Immature natural killer cell (primary cell): ENCODE data around the gene ATAD1. TPM values are rescaled to one million over a fixed set of nuclear protein-coding genes. Genes with fewer than 3 reads are reported as not detected.
"Not testable (repeated sequence)": the region's sequence is repeated elsewhere in the genome, so short reads cannot be mapped to it uniquely, and the experiment has no call there.

Experiments used
- DNase-seq, 3 donors: peaks; one replicate each; pipeline ENCODE4 v3.0.0; 2022; ENCODE audit warnings: mixed read lengths in 1 of 3
- H3K27ac Mint-ChIP-seq, 6 donors: one replicate each; pipeline ENCODE4 v1.8.0; 2020; ENCODE audit warnings: mixed read lengths in 6 of 6, mild to moderate bottlenecking in 5 of 6, inconsistent platforms in 4 of 6, moderate library complexity in 3 of 6
- H3K27me3 Mint-ChIP-seq, 3 donors: one replicate each; pipeline ENCODE4 v1.8.0; 2020 to 2021; ENCODE audit warnings: low read depth in 3 of 3, mild to moderate bottlenecking in 3 of 3, mixed read lengths in 3 of 3, moderate library complexity in 3 of 3, inconsistent platforms in 1 of 3
- H3K36me3 Mint-ChIP-seq, 3 donors: one replicate each; pipeline ENCODE4 v1.8.0; 2020; ENCODE audit warnings: mixed read lengths in 3 of 3, inconsistent platforms in 2 of 3, mild to moderate bottlenecking in 2 of 3
- H3K4me1 Mint-ChIP-seq, 2 donors: one replicate each; pipeline ENCODE4 v1.8.0; 2020; ENCODE audit warnings: inconsistent platforms in 2 of 2, mild to moderate bottlenecking in 2 of 2, mixed read lengths in 2 of 2, moderate library complexity in 1 of 2
- H3K4me3 Mint-ChIP-seq, 5 donors: one replicate each; pipeline ENCODE4 v1.8.0; 2020; ENCODE audit warnings: mild to moderate bottlenecking in 5 of 5, mixed read lengths in 5 of 5, inconsistent platforms in 3 of 5, moderate library complexity in 3 of 5
- H3K9me3 Mint-ChIP-seq, 6 donors: one replicate each; pipeline ENCODE4 v1.8.0; 2020; ENCODE audit warnings: mild to moderate bottlenecking in 6 of 6, mixed read lengths in 6 of 6, inconsistent platforms in 4 of 6, moderate library complexity in 3 of 6
- polyA plus RNA-seq, 3 donors: library from polyadenylated mRNA; unstranded; fragments of 300-500 nt; fragmentation: Illumina TruSeq; gene quantifications; one replicate each; pipeline ENCODE4 v1.2.3, GENCODE V29; 2021

Gene ATAD1
- polyA plus RNA-seq, 3 donors from 2014 or later = 31.2 to 44.0 (median 42.1) TPM

DNA sequence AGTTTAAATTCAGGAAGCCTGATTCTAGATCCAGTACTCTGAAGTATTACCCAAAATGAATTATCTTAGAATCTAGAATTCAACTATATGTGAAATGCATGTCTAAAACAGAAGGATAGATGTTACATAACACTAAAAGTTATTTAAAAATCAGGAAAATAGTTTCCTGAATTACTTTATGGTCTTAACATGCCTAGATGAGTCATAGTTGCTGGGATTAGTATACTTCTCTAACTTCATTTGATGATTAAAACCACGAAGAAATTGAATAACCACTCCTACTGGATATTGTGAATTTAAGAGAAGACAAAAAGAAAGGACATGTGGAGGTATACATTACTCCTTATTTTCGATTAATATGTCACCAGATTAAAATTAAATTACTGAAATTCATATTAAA lies 65.5 kb downstream of the ATAD1 start:
- Mint-ChIP-seq H3K27me3 (no peaks in the 10 kb centered on the region), H3K4me3 (no peak overlapping the region), H3K9me3 (no peaks in the 10 kb centered on the region), H3K27ac (no peak overlapping the region), H3K36me3 (peaks cover 5 to 35% (median 11%) of the 10 kb centered on the region in 3 donors), H3K4me1 (peaks cover 8 to 16% of the 10 kb centered on the region in 2 donors)
- DNase-seq = no peak

GRCh38 chr10:87751274-87751673 lies 66.8 kb downstream of the ATAD1 start:
- Mint-ChIP-seq H3K27ac (no peak overlapping the region), H3K4me3 (no peak overlapping the region), H3K27me3 (no peaks in the 10 kb centered on the region), H3K36me3 (peaks cover 5 to 32% (median 11%) of the 10 kb centered on the region in 3 donors), H3K4me1 (peaks cover 8 to 16% of the 10 kb centered on the region in 2 donors), H3K9me3 (no peaks in the 10 kb centered on the region)
- no peak for DNase-seq

DNA sequence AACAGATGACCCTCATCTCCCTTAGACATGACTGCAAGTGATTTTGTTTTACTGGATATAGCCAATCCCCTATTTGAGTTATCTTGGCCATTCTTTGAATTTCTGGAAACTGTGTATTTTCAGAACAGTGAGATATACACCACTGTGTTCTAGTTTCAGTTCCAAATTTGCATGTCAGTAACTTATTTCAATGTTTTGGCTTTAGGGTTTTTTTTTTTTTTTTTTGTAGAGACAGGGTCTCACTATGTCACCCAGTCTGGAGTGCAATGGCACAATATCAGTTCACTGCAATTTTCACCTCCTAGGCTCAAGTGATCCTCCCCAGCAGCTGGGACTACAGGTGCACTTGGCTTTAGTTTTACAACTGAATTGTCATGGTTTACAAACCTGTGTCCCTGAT lies 67.2 kb downstream of the ATAD1 start:
- no peak overlapping the region for H3K27ac Mint-ChIP-seq
- H3K4me3 Mint-ChIP-seq = no peak overlapping the region
- H3K36me3 Mint-ChIP-seq = peaks cover 5 to 30% (median 11%) of the 10 kb centered on the region in 3 donors
- no peak for DNase-seq
- no peaks in the 10 kb centered on the region for H3K9me3 Mint-ChIP-seq
- H3K4me1 Mint-ChIP-seq = peaks cover 8 to 16% of the 10 kb centered on the region in 2 donors
- H3K27me3 Mint-ChIP-seq = no peaks in the 10 kb centered on the region

GRCh38 chr10:87750001-87750671 lies 67.9 kb downstream of the ATAD1 start:
- DNase-seq = no peak
- Mint-ChIP-seq H3K9me3 (no peaks in the 10 kb centered on the region), H3K36me3 (peaks cover 5 to 23% (median 11%) of the 10 kb centered on the region in 3 donors), H3K27me3 (no peaks in the 10 kb centered on the region), H3K27ac (peak overlapping the region in 4 of 6 donors; percentile 4 to 56 (median 34)), H3K4me3 (no peak overlapping the region), H3K4me1 (peaks cover 8 to 16% of the 10 kb centered on the region in 2 donors)

GRCh38 chr10:87748244-87748643 lies 69.8 kb downstream of the ATAD1 start:
- not testable (repeated sequence) for H3K27ac Mint-ChIP-seq, H3K9me3 Mint-ChIP-seq, H3K36me3 Mint-ChIP-seq, H3K27me3 Mint-ChIP-seq, DNase-seq, H3K4me3 Mint-ChIP-seq
- peaks cover 8 to 16% of the 10 kb centered on the region in 2 donors for H3K4me1 Mint-ChIP-seq

GRCh38 chr10:87746911-87747310 lies 71.1 kb downstream of the ATAD1 start:
- H3K27ac Mint-ChIP-seq = no peak overlapping the region
- no peak for DNase-seq
- H3K4me1 Mint-ChIP-seq = peaks cover 8 to 16% of the 10 kb centered on the region in 2 donors
- H3K4me3 Mint-ChIP-seq = no peak overlapping the region
- no peaks in the 10 kb centered on the region for H3K9me3 Mint-ChIP-seq
- H3K36me3 Mint-ChIP-seq = no peaks in the 10 kb centered on the region
- peaks cover 0 to under 1% (median 0%) of the 10 kb centered on the region in 3 donors for H3K27me3 Mint-ChIP-seq

DNA sequence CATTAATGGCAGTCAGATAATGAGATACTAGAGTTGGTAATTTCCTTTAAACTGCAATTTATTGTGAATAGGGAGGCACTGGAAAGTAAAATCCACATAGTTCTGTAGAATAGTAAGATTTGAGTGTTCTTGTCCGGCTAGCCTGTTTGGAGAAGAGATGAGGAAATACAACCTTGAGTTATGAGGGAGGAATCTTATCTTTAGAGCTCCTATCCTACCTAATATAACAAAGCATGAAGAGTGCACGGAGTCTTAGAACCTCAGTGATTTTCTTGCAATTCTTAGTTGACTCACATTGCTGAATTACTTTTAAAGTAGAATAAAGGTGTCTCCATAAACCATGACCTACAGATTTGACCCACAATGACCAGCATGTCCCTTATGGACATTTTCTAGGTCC lies 73.4 kb downstream of the ATAD1 start:
- H3K27me3 Mint-ChIP-seq = peaks cover 0 to 2% (median 2%) of the 10 kb centered on the region in 3 donors
- no peak overlapping the region for H3K4me3 Mint-ChIP-seq
- no peaks in the 10 kb centered on the region for H3K36me3 Mint-ChIP-seq
- no peaks in the 10 kb centered on the region for H3K9me3 Mint-ChIP-seq
- no peak overlapping the region for H3K27ac Mint-ChIP-seq
- peaks cover 2 to 4% of the 10 kb centered on the region in 2 donors for H3K4me1 Mint-ChIP-seq
- DNase-seq = no peak

DNA sequence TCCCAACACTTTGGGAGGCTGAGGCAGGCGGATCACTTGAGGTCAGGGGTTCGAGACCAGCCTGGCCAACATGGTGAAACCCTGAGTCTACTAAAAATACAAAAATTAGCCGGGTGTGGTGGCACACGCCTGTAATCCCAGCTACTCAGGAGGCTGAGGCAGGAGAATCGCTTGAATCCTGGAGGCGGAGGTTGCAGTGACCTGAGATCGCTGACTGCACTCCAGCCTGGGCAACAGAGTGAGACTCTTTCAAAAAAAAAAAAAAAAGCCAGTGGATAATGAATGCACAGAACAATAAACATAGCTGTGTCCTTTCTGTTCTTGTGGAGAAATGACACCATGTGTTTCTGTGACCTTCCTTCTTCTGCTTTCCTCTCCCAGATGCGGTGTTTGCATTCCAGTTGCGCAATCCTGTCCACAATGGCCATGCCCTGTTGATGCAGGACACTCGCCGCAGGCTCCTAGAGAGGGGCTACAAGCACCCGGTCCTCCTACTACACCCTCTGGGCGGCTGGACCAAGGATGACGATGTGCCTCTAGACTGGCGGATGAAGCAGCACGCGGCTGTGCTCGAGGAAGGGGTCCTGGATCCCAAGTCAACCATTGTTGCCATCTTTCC lies 74.9 kb downstream of the ATAD1 start:
- not testable (repeated sequence) for H3K36me3 Mint-ChIP-seq, H3K4me1 Mint-ChIP-seq, H3K9me3 Mint-ChIP-seq, H3K27ac Mint-ChIP-seq, H3K27me3 Mint-ChIP-seq, H3K4me3 Mint-ChIP-seq, DNase-seq

GRCh38 chr10:87740254-87740655 lies 77.8 kb downstream of the ATAD1 start:
- Mint-ChIP-seq H3K4me3 (no peak overlapping the region), H3K36me3 (no peaks in the 10 kb centered on the region), H3K9me3 (no peaks in the 10 kb centered on the region)

GRCh38 chr10:87739703-87740102 lies 78.3 kb downstream of the ATAD1 start:
- Mint-ChIP-seq H3K27me3 (peaks cover 2 to 17% (median 2%) of the 10 kb centered on the region in 3 donors), H3K27ac (no peak overlapping the region), H3K4me1 (no peaks in the 10 kb centered on the region), H3K36me3 (no peaks in the 10 kb centered on the region), H3K9me3 (no peaks in the 10 kb centered on the region), H3K4me3 (no peak overlapping the region)
- DNase-seq = no peak

More at GRCh38 chr10:87740254-87740655, 77.8 kb downstream of the ATAD1 start:
- no peak for DNase-seq
- H3K4me1 Mint-ChIP-seq = no peaks in the 10 kb centered on the region
- H3K27me3 Mint-ChIP-seq = peaks cover 2 to 12% (median 2%) of the 10 kb centered on the region in 3 donors
- no peak overlapping the region for H3K27ac Mint-ChIP-seq

GRCh38 chr10:87738253-87738652 lies 79.8 kb downstream of the ATAD1 start:
- H3K27ac Mint-ChIP-seq, H3K4me3 Mint-ChIP-seq, DNase-seq, H3K4me1 Mint-ChIP-seq, H3K9me3 Mint-ChIP-seq, H3K36me3 Mint-ChIP-seq: not testable (repeated sequence)
- H3K27me3 Mint-ChIP-seq = peaks cover 2 to 18% (median 2%) of the 10 kb centered on the region in 3 donors

GRCh38 chr10:87734987-87735827 lies 82.8 kb downstream of the ATAD1 start:
- no peaks in the 10 kb centered on the region for H3K36me3 Mint-ChIP-seq
- no peak overlapping the region for H3K4me3 Mint-ChIP-seq
- H3K4me1 Mint-ChIP-seq = no peaks in the 10 kb centered on the region
- H3K9me3 Mint-ChIP-seq = no peaks in the 10 kb centered on the region
- peak; percentile 3 to 16 (median 4) for DNase-seq
- no peak overlapping the region for H3K27ac Mint-ChIP-seq
- peaks cover 0 to 20% (median 0%) of the 10 kb centered on the region in 3 donors for H3K27me3 Mint-ChIP-seq

- no peak for DNase-seq
- no peaks in the 10 kb centered on the region for H3K36me3 Mint-ChIP-seq
- H3K4me3 Mint-ChIP-seq = no peak overlapping the region
- H3K9me3 Mint-ChIP-seq = no peaks in the 10 kb centered on the region
- peaks cover 0 to 20% (median 0%) of the 10 kb centered on the region in 3 donors for H3K27me3 Mint-ChIP-seq
- H3K4me1 Mint-ChIP-seq = no peaks in the 10 kb centered on the region
- no peak overlapping the region for H3K27ac Mint-ChIP-seq
Measured at GRCh38 chr10:87733081-87733480, 84.9 kb downstream of the ATAD1 start.

GRCh38 chr10:87729940-87730339 lies 88.1 kb downstream of the ATAD1 start:
- Mint-ChIP-seq H3K36me3 (no peaks in the 10 kb centered on the region), H3K27ac (no peak overlapping the region), H3K9me3 (no peaks in the 10 kb centered on the region), H3K4me1 (no peaks in the 10 kb centered on the region), H3K27me3 (peaks cover 0 to 5% (median 4%) of the 10 kb centered on the region in 3 donors), H3K4me3 (no peak overlapping the region)
- no peak for DNase-seq
